ENCODE results near the gene LPP.

LPP gene

DNA sequence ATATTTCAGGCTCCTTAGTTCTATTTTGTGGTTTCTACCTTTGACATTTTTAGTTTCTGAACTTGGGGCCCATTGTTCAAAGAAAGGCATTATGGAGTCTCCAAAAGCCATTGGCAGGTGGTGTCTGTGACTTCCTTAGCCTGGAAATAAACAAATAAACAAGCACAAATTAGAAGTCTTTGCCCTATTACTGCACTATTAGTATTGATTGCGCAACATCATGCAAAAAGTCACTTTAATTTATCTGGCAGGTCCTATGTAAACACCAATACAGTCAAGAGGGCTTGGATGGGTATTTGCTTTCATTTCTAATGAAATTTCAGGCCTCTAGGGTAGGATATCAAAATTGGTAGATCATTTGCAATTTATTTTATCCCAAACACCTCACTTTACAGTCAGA lies 85.6 kb downstream of the LPP start:
- no peak for TF ChIP-seq POLR2A (IDR thresholded peaks at IDR 0.05; ENCODE audit: low read length)
- DNase-seq = no peak

DNA sequence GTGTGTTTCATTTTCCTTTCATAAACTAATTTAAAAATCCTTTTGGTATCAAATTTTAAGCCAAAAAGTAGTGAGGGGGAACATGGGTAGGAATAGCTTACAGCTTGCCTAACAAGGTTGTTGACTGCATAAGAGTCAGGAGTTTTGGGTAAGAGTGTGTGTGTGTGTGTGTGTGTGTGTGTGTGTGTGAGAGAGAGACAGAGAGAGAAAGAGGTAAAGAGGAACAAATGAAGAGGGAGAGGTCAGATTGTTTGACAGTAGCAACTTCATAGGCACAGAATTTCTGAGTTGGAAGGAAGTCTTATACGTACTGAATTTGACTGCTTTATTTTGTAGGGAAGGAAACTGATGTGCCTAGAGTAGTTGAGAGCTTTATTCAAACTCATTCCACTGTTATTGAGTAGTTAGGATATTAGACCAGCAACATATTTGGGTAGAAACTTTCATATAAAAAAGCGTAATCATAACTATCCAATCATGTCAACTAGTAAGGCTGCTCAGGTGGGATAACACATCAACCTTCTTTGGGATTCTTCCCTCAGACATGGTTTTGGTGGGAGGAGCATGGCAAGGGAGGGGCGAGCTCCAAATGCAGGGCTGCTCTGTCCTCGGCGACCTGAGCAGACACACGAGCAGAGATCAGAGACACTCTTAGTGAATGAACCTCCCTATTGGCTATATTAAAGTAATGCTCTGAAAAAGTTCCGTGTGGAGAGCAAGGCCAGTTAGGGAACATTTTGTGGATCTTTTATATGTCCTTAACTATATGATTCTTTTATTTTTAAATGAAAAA lies 86.4 kb downstream of the LPP start:
- DNase-seq = no peak

DNA sequence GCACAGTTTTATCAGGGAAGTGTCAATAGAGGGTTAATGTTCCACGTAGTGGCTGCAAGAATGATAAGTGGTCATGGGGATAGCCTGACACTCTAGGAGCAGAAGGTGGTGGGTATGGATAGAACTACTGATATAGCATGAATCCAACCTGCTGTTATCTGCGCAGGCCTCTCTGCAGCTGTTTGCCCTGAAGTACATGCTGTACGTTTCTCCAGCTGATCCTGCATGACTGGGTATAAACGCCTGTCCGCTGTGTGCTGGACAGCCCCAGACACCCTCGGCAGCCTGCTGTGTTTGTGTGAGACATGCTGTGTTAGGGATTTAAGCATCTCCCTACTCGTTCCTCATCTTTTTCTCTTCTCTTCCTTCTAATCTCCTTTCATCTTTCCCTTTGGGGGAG lies 87.1 kb downstream of the LPP start:
- DNase-seq = peak; percentile 40 to 81
- peak; percentile 79 for TF ChIP-seq POLR2A (IDR thresholded peaks at IDR 0.05; ENCODE audit: low read length)
- peak; percentile 97 for TF ChIP-seq GATA1 (IDR thresholded peaks at IDR 0.05; ENCODE audit: low read depth, low read length)

More for the DNA sequence above, 86.4 kb downstream of the LPP start:
- no peak for TF ChIP-seq POLR2A (IDR thresholded peaks at IDR 0.05; ENCODE audit: low read length)
- TF ChIP-seq GATA1 (IDR thresholded peaks at IDR 0.05; ENCODE audit: low read depth, low read length) = no peak

DNA sequence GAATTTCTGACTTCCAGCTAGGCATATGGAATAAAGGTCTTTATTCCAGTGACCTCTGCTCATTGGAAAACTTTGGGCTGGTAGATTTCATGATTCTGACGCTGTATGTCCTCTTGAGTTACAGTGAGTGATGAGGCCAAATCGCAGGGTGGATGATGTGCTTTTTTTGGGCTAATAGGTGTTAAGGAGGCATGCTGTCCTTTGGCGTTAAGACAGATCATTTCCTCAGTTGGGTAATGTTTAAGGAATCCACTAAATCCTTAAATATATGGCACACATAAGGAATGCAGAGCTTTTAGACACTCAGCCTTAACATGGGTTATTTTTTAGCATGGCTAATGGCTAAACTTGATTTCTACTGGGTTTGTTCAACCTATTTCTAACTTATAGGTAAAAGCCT lies 87.9 kb downstream of the LPP start:
- no peak for TF ChIP-seq POLR2A (IDR thresholded peaks at IDR 0.05; ENCODE audit: low read length)
- no peak for DNase-seq

DNA sequence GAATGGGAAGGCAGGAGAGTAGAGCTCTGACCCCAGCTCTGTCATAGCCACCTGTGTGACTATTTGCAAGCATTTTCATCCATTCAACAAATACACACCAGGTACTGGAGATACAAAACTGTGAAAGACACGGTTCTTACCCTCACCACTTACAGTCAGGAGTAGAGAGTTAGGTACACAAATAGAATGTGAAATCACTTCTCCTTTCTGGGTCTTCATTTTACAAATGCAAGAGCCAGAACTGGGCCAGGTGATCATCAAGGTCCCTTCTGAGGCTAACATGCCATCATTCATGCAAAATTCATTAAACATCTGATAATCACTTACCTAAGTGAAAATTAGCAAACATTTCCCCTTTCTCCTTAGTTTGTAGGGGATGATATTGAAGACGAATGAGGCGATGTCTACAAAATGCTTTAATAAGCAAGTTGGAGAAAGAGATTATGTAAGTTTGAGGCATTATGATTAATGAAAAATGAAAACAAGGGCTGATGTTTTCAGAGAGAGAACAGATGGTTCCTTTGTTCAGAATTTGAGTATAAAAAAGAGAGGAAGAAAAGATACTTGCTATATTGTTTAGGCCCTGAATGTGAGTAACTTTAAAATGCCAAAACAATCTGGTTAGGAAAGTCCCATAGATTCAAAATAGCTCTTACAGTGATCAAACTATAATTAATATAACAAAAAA lies 88.6 kb downstream of the LPP start:
- TF ChIP-seq GATA1 (IDR thresholded peaks at IDR 0.05; ENCODE audit: low read depth, low read length) = no peak

DNA sequence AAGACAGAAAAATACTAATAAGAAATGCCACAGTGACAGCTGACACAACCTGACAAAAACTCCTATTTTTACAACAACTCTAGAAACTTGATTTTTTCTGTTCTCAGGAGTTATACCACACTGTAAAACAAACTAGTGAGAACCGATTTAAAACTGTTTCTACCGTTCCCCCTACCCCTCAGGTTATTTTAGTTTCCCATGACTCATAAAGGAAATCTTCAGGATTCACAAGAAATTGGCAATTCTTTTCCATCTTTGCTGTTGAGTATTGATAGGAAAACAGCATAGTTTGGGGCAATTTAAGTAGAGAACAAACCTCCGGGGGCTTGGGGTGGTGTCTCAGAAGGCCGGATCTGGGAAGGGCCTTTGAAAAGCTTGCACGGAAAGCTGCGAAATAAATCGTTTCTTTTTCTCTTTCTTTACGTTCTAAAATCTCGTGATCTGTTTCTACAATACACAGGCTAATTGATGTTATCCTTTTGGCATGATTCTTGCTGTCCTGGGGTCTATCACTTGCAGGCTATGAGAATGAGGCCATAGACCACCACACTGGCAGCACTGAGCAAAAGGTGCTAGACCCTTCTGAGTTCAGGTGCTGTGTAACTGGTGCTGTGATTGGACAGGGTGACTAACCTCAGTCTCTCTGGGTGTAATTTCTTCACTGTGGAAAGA lies 89.3 kb downstream of the LPP start:
- TF ChIP-seq GATA1 (IDR thresholded peaks at IDR 0.05; ENCODE audit: low read depth, low read length) (no peak), POLR2A (IDR thresholded peaks at IDR 0.05; ENCODE audit: low read length) (no peak)
- no peak for DNase-seq

More for the DNA sequence above, 88.6 kb downstream of the LPP start:
- DNase-seq = no peak

DNA sequence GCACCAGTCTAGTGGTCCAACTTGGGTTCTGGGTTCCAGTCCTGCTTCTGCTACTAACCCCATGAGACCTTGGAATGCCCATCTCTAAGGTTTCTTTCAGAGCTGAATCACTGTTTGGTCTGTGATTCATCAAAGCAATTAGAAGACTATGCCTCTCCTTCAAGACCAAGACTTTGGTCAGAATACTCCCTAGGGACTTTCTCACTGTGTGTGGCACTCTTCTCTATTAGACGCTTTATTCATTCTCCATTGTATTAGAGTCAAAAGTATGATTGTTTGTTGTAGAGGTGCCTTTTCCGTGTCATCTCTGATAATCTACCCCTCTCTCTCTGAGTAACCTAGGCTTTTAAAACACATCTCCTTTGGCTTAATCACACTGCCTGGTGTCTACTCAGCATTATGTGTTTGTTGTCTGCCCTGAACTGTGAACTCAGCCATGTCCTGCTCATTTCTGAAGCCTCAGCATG lies 90.5 kb downstream of the LPP start:
- DNase-seq = no peak
- TF ChIP-seq POLR2A (IDR thresholded peaks at IDR 0.05; ENCODE audit: low read length) = no peak
- TF ChIP-seq GATA1 (IDR thresholded peaks at IDR 0.05; ENCODE audit: low read depth, low read length) = no peak

DNA sequence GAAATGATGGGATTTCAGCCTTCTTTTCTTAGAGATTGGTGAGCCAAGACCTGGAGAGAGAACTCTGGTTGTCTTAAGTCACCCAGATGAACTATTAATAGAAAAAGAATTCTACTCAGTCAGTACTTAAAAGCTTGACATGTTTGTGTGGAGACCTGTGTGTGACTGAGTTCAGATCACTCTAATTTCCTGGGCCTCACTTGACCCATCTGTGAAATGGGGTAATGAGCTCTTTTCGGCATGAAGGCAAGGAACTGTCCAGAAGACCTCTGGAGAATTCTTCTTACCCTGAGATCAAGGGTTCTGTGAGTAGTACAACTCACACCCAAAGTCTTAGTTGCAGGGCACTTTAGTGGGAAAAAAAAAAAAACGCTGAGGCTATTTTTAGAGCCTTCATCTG lies 92.9 kb downstream of the LPP start:
- DNase-seq = no peak
- TF ChIP-seq POLR2A (IDR thresholded peaks at IDR 0.05; ENCODE audit: low read length) = no peak
- TF ChIP-seq GATA1 (IDR thresholded peaks at IDR 0.05; ENCODE audit: low read depth, low read length) = no peak

DNA sequence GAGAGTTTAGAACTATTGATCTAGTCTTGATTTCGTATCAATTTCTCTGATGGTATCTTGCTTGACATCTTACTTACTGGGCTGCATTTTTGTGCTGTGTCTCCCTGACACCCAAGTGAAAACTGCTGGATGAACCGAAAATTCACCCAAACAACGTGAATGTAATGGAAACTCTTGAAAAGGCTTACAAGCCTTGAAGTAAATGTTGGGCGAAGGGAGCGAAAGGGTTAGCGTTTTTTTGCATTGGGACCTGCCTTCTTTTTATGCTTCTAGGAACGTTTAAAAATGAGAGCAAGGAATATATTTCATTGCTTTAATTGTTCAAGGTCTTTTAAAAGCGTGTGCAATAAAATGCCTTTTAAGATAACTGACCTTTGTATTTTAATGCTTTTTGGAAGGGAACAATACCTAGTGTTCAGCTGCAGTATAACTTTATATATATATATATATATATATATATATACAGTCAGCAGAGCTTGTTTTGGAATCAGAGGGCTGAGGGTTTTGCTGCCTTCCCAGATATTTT lies 94.1 kb downstream of the LPP start:
- no peak for DNase-seq
- no peak for TF ChIP-seq GATA1 (IDR thresholded peaks at IDR 0.05; ENCODE audit: low read depth, low read length)
- TF ChIP-seq POLR2A (IDR thresholded peaks at IDR 0.05; ENCODE audit: low read length) = no peak

DNA sequence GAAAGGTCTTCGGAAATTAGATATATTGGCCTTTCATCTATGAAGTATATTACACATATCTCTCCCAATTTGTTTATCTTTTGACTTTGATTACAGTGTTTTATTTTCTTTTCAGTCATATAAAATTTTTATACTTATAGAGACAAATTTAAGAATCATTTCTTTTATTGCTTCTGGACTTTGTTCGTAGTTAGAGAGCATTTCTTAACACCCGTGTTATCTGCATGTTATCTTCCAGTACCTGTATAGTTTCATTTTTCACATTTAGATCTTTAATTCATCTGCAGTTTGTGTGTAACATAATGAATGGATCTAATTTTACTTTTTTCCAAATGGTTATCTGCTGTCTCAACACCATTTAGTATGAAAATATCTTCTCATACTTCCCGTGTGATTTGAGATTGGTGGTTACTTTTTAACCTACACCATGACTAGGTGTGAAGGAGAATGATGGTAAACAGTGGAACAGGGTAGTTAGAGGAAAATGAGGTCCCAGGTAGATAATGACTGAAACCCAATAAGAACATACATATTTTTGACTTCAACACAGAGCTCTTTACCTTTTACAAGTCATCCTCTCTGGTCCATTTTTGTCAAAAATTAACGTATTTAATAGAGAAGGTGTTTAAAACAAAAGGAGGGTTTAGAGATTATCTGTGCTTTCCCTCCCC lies 99.3 kb downstream of the LPP start:
- DNase-seq = no peak
- no peak for TF ChIP-seq GATA1 (IDR thresholded peaks at IDR 0.05; ENCODE audit: low read depth, low read length)
- TF ChIP-seq POLR2A (IDR thresholded peaks at IDR 0.05; ENCODE audit: low read length) = no peak

DNA sequence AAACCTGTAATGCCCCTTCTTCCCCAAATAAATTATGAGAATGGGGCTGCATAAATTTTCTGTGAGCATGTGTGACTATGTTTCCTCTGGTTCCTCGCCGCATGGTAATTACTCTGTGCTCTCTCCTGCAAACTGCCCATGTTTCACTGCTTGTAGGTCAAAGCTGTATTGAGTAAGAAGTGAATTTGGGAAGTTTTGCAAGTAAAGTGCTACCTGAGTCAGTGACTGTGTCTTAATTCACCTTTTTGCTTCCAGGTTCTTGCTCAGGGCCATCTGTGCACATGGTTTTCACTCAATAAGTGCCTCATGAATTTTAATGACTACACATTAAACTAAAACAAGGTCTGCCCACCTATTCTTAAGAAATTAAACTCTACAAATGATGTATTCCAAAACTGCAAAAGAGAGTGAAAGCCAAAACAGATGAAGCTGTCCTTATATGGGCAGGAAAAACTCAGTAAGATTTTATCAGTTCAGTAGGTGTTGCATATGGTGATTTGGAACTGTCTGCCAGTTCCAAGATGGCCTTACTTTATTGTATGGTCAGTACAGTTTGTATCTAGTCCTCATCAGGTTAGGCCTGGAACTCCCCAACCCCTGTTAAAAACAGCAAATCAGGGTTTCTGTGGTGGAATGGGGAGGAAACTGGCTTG lies 100.0 kb downstream of the LPP start:
- DNase-seq = no peak
- TF ChIP-seq GATA1 (IDR thresholded peaks at IDR 0.05; ENCODE audit: low read depth, low read length) (no peak), POLR2A (IDR thresholded peaks at IDR 0.05; ENCODE audit: low read length) (no peak)

DNA sequence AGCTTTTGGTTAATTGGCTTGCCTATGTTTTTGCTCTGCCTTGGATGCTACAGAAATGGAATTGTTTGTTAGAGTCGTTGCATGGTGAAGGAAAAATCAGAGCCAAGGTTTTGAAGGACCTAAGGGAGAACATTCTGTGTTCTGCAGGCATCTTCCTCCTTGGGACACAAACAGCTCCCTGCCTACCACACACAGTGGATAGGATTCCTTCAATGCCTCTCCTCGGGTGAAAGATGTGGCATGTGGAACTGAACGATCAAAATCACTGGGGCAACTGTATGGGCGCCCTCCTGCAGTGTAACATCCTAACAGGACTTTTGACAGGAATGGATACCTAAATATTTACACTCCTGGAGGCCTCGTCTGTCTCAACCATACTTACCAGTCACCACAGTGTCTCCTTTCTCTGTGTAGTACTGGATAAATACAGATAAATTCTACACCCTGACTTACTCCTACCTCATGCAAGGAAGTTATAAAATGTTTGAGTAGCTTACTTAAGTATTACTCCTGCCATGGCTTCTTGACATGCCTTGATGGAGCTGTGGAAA lies 100.6 kb downstream of the LPP start:
- TF ChIP-seq GATA1 (IDR thresholded peaks at IDR 0.05; ENCODE audit: low read depth, low read length) = no peak
- TF ChIP-seq POLR2A (IDR thresholded peaks at IDR 0.05; ENCODE audit: low read length) = no peak
- no peak for DNase-seq

DNA sequence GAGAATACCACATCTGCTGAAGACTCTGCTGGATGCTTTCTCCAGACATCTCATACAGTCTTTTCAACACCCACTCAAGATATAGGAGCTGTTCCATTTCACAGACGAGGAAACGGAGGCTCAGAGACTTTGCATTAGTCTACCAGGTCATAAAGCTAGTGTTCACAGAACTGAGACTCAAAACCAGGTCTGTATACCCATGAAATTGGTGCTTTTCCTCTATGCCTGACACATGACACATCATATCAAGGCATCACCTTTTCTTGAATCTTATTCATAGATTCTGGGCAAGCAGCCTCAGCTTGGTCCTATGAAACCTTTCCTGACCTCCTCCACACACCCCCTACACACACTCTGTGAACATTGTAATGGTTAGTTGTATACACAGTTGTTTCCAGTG lies 101.2 kb downstream of the LPP start:
- DNase-seq = no peak
- TF ChIP-seq POLR2A (IDR thresholded peaks at IDR 0.05; ENCODE audit: low read length) = no peak
- no peak for TF ChIP-seq GATA1 (IDR thresholded peaks at IDR 0.05; ENCODE audit: low read depth, low read length)
